Type B pancreatic cell (in vitro differentiated cells): ENCODE measurements around the gene CUX1. TPM values are rescaled to one million over a fixed set of nuclear protein-coding genes. Genes with fewer than 3 reads are reported as not detected.
A peak's percentile ranks its signal among the peaks of the same experiment; 100 is the strongest.

Experiments used
- DNase-seq: peaks from one replicate; pipeline ENCODE4 v3.0.0; 2021; ENCODE audit warnings: mixed read lengths; ENCODE audit not compliant: unreplicated experiment; ENCODE audit errors: extremely low spot score
- H3K27ac Mint-ChIP-seq: 2 replicates; pipeline ENCODE4 v1.8.0; 2021; ENCODE audit warnings: mild to moderate bottlenecking, mixed read lengths
- H3K27me3 Mint-ChIP-seq: 2 replicates; pipeline ENCODE4 v1.8.0; 2021; ENCODE audit warnings: mixed read lengths
- H3K36me3 Mint-ChIP-seq: 2 replicates; pipeline ENCODE4 v1.8.0; 2021; ENCODE audit warnings: mixed read lengths
- H3K4me1 Mint-ChIP-seq: one replicate; pipeline ENCODE4 v1.8.0; 2021; ENCODE audit warnings: mixed read lengths; ENCODE audit not compliant: unreplicated experiment
- H3K4me3 Mint-ChIP-seq: 2 replicates; pipeline ENCODE4 v1.8.0; 2021; ENCODE audit warnings: mild to moderate bottlenecking, mixed read lengths
- H3K9me3 Mint-ChIP-seq: 2 replicates; pipeline ENCODE4 v1.8.0; 2021; ENCODE audit warnings: mixed read lengths
- CTCF ChIP-seq: fragments of 200-600 bp; sonication (generic); conservative IDR thresholded peaks from 2 replicates; pipeline ENCODE4 v1.5.0; 2021; ENCODE audit warnings: antibody characterized with exemption, mild to moderate bottlenecking
- total RNA-seq: library from RNA; stranded (reverse); gene quantifications from 2 replicates; pipeline ENCODE4 v1.2.1, GENCODE V29; 2021; ENCODE audit warnings: low replicate concordance

Gene CUX1
- total RNA-seq, 1 donor from 2014 or later, result 76.4 TPM

GRCh38 chr7:101815826-101816594, 1.4 kb upstream of the CUX1 start:
- H3K4me1 Mint-ChIP-seq, result peaks cover 32% of the 10 kb centered on the region
- no peak for TF ChIP-seq CTCF
- H3K36me3 Mint-ChIP-seq, result no peaks in the 10 kb centered on the region
- no peaks in the 10 kb centered on the region for H3K9me3 Mint-ChIP-seq
- H3K27me3 Mint-ChIP-seq, result peaks cover 40% of the 10 kb centered on the region
- peak; percentile 82 for DNase-seq
- H3K27ac Mint-ChIP-seq, result peak overlapping the region; percentile 62
- H3K4me3 Mint-ChIP-seq, result peak overlapping the region; percentile 85

GRCh38 chr7:101816595-101817470, 593 bp upstream of the CUX1 start:
- Mint-ChIP-seq H3K9me3 (no peaks in the 10 kb centered on the region), H3K4me1 (peaks cover 33% of the 10 kb centered on the region), H3K27ac (no peak overlapping the region), H3K4me3 (no peak overlapping the region), H3K27me3 (peaks cover 35% of the 10 kb centered on the region), H3K36me3 (no peaks in the 10 kb centered on the region)
- no peak for TF ChIP-seq CTCF
- DNase-seq, result no peak

- no peaks in the 10 kb centered on the region for H3K9me3 Mint-ChIP-seq
- no peak for DNase-seq
- peaks cover 21% of the 10 kb centered on the region for H3K27me3 Mint-ChIP-seq
- TF ChIP-seq CTCF, result no peak
- H3K4me1 Mint-ChIP-seq, result peaks cover 40% of the 10 kb centered on the region
- peak overlapping the region; percentile 89 for H3K4me3 Mint-ChIP-seq
- H3K27ac Mint-ChIP-seq, result peak overlapping the region; percentile 90
- no peaks in the 10 kb centered on the region for H3K36me3 Mint-ChIP-seq
Observed at GRCh38 chr7:101818287-101819071, 1.1 kb downstream of the CUX1 start.

- H3K4me1 Mint-ChIP-seq, result peaks cover 46% of the 10 kb centered on the region
- H3K27me3 Mint-ChIP-seq, result peaks cover 17% of the 10 kb centered on the region
- TF ChIP-seq CTCF, result no peak
- H3K4me3 Mint-ChIP-seq, result peak overlapping the region; percentile 89
- peak overlapping the region; percentile 90 for H3K27ac Mint-ChIP-seq
- H3K36me3 Mint-ChIP-seq, result no peaks in the 10 kb centered on the region
- DNase-seq, result no peak
- no peaks in the 10 kb centered on the region for H3K9me3 Mint-ChIP-seq
Observed at GRCh38 chr7:101819183-101819582, 1.8 kb downstream of the CUX1 start.

GRCh38 chr7:101819913-101820522, 2.6 kb downstream of the CUX1 start:
- DNase-seq, result no peak
- Mint-ChIP-seq H3K4me1 (peaks cover 48% of the 10 kb centered on the region), H3K9me3 (no peaks in the 10 kb centered on the region), H3K27ac (peak overlapping the region; percentile 89), H3K27me3 (peaks cover 11% of the 10 kb centered on the region), H3K4me3 (peak overlapping the region; percentile 68), H3K36me3 (no peaks in the 10 kb centered on the region)
- TF ChIP-seq CTCF, result no peak
